Activated CD8-positive, alpha-beta memory T cell treated with anti-CD3 and anti-CD28 coated beads, Interleukin-2, amount 50 U/mL, for 1 hour (primary cell): ENCODE measurements around the gene COL27A1.

Experiments
- DNase-seq: peaks from one replicate; pipeline ENCODE4 v3.0.0-alpha.2; 2020; ENCODE audit errors: extremely low read depth

COL27A1 gene

DNA sequence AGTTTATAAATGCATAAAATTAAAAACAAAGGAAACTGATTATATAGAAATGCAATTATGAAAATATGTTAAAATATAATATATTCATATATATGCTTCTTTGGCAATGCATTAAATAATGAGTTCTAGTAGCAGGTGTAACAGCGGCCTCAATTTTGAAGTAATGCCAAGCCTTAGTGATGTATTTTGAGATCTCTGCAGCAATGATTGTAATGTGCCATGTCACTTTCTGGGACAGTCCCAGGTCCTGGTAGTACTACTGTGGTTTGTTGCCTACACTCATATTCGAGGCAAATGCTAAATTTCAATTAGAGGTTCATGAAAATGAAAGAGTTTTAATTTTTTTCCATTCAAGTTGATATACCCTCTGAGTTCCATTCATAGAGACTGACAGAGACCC is 91.7 kb downstream of the COL27A1 start:
- DNase-seq, result no peak

DNA sequence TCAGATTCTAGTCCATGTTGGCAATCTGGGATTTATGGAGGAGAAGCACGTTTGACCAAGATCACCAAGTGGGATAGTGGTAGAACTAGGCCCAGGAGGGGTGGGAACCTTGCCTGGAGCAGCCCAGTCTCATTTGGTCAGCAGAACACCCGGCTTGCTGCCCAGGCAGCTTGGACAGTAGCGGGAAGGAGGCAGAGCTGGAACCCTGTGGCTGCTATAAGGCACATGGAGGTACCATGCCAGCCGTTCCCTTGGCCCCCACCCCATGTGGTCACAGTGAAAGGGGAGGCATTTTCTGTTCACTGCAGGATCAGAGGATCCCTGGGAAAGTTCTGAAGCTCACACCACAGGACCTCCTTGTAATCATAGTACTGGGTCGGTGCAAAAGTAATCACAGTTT is 92.2 kb downstream of the COL27A1 start:
- no peak for DNase-seq

DNA sequence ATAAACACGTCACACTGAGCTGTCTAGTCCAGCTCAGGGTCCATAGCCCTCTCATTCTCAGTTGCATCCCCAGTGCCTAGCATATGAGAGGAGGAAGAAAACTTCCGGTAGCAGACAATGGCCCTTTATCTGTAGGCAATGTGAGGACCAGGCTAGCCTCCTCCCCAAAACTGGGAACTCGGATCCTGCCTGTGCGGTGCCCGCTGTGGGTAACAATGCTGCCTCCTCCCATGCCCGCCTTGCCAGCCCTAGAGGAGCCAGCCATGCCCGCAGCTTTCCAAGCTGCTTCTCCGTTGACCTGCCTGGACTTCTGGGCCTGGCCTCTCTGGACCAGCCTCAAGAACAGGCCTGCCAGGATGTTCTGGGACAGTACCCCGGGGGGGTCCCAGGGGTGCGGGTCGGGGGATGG is 93.0 kb downstream of the COL27A1 start:
- DNase-seq, result no peak

DNA sequence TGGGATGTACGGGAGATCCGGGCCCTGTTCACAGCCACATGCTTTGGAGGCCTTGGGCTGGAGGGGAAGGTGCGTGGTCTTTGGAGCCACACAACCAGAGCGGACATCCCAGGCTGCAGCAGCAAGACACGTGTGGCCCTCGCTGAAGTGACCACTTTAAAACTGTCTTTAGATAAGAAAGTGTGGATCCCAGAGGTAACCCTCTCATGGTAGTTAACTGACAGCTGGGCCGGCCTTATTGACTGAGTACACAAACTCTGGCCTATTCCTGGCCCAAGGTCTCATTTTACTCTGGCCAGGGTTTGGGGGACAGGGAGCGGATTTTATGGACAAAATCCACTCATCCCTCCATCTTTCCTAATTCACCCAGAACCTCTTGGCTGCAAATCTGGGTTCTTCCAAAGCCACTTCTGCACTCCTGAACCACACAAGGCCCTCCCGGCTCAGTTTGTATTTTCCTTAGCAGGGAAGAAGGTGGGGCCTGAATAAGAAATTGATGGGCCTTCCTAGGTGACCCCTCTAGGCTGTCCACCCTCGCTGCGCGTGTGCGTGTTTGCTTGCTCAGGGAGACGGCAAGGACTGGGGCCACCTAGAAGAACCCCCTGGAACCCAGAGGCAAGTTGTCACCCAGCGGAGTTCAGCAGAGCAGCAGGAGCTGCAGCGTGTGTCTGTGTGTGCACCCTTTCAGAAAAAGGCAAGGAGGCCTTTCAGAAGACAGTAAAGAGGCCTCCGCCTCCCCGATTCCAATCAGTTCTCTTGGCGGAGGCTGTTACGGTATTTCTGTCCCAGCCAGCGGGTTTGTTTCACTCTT is 94.3 kb downstream of the COL27A1 start:
- no peak for DNase-seq

DNA sequence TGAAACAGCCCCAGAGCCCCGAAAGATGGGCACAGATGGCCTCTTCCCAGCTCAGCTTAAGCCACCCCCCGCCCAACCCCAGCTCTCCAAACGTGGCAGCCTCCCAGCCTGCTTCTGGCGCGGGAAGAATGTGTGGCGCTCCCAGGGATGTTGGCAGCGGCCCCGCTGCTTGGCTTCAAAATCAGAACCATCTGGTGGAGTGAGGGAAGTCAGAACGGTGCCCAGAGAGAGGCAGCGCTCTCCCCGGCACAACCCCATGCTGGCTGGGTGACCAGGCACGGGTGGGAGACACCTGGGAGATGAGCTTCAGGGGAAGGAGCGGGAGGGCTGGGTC is 94.9 kb downstream of the COL27A1 start:
- no peak for DNase-seq

DNA sequence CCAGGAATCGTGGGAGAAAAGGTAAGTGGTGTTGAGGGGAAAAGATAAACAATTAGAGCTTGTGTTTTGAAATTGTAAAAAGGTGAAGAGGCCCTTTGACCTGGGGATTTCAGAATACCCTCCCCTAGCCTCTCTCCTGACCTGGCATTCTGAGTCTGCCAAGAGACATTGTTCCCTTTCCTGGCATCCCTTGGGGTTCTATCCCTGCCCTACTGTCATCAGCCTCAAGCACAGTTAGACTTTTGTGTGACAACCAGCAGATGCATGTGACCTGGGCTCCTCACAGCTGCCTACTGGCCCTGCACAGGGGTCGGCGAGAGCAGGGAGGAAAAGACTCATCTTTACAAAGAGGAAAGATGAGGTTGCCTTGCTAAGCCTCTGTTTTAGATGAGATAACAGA is 95.3 kb downstream of the COL27A1 start:
- DNase-seq, result no peak

DNA sequence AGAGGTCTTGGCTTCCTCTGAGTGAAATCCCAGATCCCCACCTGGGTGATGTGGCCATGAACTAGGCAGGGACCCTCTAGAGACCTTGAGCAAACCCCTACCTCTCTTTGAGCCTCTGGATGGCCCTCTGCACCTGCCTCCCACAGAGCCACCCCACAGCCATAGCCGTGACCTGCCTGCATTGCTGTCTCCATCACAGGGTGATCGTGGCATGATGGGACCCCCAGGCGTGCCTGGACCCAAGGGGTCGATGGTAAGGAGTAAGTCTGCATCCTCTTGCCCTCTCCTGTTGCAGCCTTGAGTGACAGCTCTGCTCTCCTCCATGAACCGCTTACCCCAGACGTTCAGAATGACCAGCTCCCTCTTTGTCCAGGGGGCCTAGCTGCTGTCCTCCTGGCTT is 97.1 kb downstream of the COL27A1 start:
- DNase-seq, result no peak

DNA sequence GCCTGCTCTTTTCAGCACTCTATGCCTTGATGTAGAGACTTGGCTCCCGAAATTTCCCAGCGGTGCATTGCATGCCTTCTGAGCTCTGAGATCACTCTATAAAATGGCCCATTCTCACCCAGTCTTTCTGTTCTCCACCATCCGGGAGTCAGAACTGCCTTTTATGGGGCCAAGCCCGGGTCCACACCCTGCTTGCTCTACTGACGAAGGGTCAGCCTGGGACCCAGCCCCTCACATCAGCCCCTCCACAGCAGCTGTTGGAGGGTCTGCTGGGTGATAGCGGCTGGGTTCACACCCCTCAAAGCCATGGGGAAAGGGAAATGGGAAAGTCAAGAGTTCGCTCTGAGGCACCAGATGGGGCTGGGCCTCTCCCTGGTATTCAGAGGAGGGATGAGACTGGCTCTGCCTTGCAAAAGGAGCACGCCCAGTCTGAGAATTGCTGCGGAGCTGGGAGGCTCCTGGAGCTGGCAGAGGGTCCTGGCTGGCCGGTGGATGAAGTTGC is 101.5 kb downstream of the COL27A1 start:
- no peak for DNase-seq

DNA sequence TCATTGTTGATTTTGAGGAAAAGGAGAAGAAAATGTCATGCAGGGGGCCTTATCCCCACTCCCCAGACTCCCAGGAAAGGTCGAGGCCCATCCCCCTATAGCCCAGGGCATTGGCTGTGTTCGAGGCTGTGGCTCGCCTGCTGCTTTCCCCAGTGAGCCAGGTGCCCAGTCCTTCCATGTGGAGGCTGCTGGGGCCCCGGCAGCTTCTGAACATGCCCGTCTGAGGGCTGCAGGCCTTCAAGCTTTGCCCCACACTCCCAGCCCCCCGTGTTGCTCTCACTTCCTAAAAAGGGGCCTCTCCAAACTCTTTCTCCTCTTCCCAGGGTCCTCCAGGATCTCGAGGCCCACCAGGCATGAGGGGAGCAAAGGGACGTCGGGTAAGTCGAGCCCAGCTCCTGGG is 102.9 kb downstream of the COL27A1 start:
- DNase-seq, result no peak

DNA sequence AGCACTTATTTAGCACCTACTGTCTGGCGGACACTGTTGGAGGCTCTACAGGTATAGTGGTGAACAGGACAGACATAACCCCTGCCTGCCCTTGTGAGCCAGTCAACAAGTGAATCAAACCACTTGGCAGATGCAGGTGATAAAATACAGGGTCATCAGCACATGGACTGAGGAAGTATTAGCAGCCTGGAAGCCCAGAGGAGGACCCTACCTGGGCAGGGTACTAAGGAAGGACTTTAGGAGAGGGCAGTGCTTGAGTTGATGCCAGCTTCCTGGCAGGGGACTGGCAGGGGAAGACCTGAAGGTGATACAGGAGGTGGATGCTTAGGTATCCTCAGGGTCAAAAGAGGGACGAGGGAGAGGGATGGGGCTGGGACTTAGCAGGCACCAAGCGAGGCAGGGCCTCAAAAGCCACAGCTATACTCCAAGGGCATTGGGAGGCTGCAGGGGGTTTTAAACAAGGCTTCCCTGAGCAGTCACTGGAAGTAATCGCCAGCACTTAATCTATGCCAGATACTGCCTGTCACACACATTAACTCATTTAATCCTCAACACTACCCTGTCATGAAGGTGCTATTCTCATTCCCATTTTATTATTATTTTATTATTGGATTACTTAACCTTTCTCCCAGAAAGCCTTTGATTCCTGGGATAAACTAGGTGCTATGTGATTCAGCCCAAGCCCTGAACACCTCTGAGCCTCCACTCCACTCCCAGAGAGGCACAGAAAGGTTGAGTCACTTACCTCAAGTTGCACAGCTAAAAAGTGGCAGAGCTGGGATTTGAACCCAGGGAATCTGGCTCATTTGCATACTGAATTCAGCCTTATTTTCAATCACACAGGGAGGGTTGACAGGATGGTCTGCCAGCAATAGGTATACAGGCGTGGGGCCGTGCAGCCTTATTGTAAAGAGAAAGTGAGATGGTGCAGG is 103.8 kb downstream of the COL27A1 start:
- DNase-seq, result no peak

DNA sequence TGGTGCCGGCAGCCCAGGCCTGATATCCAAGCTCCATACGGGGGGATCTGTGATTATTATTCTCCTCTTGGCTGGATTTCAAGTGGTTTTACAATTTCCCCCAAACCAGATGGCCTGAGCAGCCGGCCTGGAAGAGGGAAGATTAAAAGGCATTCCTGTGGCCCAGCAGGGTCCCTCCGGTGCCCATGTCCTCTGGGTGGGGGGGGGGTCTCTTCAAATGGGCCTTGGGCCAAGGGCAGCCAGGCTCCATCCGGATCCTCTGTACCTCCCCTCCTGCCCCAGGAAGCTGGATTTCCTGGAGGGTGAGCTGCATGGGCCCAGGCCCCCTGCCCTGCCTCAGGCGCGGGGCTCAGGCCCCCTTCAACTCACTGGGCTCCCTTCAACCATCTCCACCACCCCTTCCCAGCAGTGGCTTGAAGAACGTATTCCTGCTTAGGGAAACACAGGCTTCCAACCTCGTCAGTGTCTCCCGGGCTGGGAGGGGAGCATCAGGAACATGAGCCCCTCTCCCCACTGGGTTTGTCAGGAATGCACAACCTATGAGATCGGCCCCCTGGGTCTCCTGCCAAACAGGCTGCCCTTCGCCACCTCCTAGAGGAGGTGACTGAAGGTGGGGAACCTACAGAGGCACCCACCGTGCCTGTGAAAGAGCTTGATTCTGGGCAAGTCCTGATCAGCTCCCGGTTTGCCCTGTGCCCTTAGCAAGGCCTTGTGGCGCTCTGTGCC is 104.6 kb downstream of the COL27A1 start:
- DNase-seq, result no peak

DNA sequence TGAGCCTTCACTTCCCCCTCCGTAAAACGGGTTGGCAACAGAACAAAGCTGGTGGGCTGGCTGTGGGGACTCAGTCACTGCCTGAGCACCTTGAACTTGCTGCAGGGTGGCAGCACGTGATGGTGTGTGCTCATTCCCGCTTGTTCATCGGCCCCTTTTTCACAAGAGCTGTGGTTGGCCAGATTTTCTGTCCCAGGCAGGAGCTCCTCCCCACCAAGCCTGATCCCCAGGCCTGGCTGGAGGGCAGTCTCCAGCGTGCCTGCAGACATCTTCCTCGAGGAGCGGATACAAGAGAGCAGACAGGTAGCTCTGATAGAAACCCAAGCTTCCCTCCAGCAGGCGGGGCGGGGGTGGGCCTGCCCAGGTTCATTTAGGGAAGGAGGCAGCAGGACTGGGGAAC is 105.7 kb downstream of the COL27A1 start:
- DNase-seq, result no peak

DNA sequence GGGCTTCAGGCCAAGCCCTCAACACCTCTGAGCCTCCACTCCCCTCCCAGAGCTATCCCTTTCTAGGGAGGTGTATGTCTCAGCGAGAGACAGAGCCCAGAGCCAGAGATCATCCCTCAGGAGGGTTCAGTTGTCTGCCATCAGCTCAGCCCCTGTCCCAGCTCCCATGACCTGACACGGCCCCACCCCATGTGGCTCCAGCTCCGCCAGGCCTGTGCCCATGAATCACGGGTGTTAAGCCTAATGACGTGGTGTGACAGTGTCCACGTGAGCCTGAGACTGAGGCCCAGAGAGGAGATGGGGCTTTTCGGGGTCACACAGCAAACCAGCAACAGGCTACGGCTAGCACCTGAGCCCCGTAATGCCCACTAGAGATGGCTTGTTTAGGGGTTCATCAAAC is 106.7 kb downstream of the COL27A1 start:
- DNase-seq, result no peak

DNA sequence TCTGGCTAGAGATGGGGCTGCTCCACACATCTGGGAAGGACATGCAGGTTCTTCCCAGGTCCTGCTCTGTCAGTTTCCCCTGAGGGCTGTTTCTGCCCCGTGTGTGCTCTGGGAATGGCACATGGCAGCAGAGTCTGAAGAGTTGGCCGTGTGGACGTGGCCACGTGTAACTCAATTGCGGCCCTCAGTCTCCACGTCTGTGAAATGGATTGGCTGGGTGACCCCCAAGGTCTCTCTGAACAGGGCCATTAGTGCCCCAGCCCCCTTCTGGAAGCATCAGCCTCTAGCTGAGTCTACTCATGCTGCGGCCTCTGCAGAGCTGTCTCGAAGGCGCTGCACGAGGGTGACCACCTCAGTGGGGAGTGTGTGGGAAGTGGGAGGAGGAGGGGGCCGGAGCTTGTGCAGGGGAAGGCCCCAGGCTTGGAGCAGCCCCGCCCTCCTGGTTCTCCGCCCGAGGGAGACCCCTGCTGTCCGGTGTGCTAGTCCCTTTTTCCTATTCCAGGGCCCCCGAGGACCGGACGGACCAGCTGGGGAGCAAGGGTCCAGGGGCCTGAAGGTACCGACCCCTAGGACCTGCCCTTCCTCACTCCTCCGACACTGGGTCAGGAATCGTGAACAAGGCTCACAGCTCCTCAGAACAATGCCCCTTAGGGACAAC is 108.6 kb downstream of the COL27A1 start:
- no peak for DNase-seq

DNA sequence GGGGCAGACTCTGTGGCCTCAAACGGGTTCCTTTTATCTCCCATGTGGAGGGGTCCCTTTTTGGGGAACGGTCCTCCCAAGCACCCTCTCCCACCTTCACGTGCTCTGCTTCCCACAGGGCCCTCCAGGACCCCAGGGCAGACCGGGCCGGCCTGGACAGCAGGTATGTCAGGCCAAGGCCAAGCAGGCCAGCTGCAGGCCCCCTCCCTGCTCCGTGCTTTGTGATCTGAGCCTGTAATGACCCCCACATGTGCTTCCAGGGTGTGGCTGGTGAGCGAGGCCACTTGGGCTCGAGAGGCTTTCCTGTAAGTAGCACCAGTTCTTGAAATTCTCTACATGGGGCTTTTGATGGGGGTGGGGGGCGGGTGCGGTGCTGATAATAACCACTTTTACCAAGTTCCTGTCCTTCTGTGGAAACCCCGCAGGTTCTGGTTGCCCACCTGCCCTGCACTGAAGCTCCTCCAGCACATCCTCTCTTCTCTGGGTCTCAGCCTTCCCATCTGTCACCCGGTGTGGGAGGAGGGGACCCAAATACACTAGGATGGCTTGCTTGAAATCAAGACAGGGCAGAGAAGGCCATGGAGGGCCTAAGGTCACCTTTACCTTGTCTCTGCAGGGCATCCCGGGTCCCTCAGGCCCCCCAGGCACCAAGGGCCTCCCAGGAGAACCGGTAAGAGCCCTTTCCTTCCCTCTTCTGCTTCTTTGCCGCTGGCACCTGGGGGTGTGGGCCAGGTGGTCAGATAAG is 109.6 kb downstream of the COL27A1 start:
- no peak for DNase-seq

DNA sequence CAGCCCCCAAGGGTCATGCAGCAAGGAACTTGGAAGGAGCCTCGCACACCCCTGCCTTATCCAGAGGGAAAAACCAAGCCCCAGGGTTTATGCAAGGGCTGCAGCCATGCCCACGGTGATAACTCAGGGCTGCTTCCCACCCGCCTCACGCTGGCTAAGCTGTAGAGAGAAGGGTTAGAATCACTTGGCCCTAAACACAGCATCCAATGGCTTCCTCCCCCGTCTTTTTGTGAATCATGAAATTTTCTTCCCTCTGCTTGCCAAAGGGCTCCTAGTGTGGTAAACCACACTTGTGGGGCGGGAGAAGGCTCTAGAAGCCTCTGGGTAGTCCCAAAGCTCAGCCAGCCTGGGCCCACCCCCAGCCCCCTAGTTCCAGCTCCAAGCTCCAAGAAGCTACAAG is 111.6 kb downstream of the COL27A1 start:
- DNase-seq, result no peak

DNA sequence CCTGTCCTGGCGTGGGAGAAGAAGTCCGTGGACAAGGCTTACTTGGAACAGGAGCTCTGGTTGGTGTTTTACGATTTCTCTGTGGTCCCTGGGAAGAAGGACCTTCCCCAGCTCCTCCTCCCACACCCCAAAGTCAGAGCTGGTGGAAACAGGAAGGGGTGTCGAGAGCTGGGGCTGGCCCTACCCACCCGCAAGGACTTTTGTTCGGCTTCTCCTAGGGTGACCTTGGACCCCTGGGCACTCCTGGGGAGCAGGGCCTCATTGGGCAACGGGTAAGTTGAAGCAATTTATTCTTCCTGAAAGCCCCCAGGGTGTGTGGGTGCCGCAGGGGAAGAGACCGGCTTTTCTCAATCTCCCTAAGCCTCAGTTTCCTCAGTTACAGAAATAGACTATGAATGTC is 113.7 kb downstream of the COL27A1 start:
- DNase-seq, result no peak

DNA sequence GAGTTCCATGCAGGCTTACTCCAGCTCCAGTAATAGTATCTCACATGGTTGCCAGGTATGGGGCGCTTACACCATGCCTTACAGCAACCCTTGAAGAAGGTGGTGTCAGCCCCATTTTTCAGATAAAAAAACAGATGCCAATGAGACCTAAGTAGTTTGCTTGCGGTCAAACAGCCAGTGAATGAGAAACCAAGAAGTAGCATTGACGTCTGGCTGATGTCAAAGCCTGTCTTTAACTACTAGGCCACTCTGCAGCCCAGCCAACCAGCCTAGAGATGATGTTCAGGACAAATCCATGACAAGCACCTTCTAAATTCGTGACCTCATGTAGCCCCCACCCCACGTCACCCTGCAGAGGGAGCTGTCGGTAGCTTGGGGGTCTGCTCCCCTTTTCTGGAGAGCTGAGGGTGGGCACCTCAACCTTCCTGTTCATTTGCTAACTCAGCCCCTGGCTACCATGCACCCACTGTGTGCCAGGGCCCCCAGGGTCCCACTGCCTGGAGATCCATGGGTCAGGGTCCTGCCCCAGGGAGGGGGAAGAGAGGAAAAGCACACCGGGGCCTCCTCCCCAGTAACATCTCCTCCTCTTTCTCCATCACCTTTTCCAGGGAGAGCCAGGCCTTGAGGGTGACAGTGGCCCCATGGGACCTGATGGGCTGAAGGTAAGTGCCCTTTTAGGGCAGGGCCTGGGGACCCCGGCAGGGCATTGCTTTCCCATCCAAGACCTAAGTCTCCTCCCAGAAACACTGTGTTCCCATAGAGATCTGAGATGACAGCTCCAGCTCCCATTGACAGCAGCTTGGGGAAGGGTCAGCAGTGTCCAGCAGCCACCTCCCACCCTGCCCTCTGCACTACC is 115.0 kb downstream of the COL27A1 start:
- no peak for DNase-seq

DNA sequence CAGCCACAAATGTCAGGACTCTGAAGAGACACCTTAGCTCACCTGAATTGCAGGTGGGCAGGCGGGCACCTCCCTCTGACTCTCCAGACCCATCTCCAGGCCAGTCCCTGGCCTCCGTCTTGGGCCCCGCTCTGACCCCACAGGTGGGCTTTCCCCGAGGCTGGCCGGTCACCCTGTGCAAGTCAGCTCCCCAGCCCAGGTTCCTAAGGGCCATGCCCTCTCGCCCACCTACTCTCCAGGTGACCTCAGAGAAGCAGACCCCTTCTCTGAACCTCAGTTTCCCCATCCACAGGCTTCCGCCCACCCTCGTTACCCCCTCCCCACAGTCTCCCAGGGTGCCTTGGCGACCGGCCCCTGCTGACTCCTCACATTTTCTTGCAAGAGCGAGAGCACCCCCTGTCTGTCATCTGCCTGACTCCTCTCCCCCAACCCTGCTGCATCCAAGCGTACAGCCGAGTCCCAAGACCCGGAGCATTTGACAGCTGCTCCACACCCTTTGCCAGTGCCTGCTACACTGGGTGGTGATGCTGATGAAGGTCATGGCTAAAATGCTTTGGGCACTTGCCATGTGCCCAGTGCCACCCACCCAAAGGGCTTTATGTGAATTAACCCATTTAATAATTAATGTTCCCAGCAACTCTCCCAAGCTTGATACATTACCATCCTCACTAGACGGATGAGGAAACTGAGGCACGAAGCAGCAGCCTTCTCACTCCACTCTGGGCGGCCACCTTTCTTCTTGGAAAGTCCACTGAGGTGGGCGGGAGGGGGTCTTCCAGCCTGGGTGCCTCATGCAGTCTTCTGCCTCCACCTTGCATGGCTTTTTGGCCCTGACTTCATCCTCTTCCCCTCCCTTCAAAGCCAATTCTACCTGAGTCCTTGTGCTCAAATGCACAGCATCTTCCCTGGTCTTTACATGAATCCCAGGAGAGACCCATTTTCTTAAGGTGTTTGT is 116.5 kb downstream of the COL27A1 start:
- no peak for DNase-seq
